ENCODE measurements around the gene UBAP2L.

UBAP2L gene

GRCh38 chr1:154207262-154207661, 13.5 kb upstream of the UBAP2L start:
- no peak for DNase-seq (ENCODE audit: low spot score)
- TF ChIP-seq, protein P1, sequence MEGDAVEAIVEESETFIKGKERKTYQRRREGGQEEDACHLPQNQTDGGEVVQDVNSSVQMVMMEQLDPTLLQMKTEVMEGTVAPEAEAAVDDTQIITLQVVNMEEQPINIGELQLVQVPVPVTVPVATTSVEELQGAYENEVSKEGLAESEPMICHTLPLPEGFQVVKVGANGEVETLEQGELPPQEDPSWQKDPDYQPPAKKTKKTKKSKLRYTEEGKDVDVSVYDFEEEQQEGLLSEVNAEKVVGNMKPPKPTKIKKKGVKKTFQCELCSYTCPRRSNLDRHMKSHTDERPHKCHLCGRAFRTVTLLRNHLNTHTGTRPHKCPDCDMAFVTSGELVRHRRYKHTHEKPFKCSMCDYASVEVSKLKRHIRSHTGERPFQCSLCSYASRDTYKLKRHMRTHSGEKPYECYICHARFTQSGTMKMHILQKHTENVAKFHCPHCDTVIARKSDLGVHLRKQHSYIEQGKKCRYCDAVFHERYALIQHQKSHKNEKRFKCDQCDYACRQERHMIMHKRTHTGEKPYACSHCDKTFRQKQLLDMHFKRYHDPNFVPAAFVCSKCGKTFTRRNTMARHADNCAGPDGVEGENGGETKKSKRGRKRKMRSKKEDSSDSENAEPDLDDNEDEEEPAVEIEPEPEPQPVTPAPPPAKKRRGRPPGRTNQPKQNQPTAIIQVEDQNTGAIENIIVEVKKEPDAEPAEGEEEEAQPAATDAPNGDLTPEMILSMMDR (IDR thresholded peaks at IDR 0.05; ENCODE audit: extremely low read depth, missing control alignments) = no peak

GRCh38 chr1:154208677-154209388, 11.9 kb upstream of the UBAP2L start:
- no peak for DNase-seq (ENCODE audit: low spot score)

DNA sequence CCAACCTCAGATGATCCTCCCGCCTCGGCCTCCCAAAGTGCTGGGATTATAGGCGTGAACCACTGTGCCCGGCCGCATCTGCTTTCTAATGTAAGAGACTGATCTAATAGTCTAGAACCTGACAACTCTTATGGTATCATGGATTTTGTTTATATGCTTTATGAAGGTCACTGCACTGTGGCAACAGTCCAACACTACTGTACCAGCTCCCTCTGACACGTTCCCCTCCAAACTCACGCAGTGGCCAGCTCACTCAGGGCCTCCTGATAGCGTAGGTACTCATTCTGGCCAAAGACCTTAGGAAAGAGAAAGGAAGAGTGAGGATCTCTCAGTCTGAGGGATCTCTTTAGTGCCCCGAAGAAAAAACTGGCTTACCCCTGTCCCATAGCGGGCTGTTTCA, 8.7 kb upstream of the UBAP2L start:
- TF ChIP-seq, protein P1 (IDR thresholded peaks at IDR 0.05; ENCODE audit: extremely low read depth, missing control alignments) = no peak

More at GRCh38 chr1:154208677-154209388, 11.9 kb upstream of the UBAP2L start:
- TF ChIP-seq, protein P1 (IDR thresholded peaks at IDR 0.05; ENCODE audit: extremely low read depth, missing control alignments) = no peak

GRCh38 chr1:154213274-154213673, 7.5 kb upstream of the UBAP2L start:
- no peak for DNase-seq (ENCODE audit: low spot score)
- TF ChIP-seq, protein P1 (IDR thresholded peaks at IDR 0.05; ENCODE audit: extremely low read depth, missing control alignments) = no peak

More for the DNA sequence above, 8.7 kb upstream of the UBAP2L start:
- no peak for DNase-seq (ENCODE audit: low spot score)

- no peak for DNase-seq (ENCODE audit: low spot score)
- TF ChIP-seq, protein P1 (IDR thresholded peaks at IDR 0.05; ENCODE audit: extremely low read depth, missing control alignments) = no peak
Measured at GRCh38 chr1:154218545-154218944, 2.2 kb upstream of the UBAP2L start.

DNA sequence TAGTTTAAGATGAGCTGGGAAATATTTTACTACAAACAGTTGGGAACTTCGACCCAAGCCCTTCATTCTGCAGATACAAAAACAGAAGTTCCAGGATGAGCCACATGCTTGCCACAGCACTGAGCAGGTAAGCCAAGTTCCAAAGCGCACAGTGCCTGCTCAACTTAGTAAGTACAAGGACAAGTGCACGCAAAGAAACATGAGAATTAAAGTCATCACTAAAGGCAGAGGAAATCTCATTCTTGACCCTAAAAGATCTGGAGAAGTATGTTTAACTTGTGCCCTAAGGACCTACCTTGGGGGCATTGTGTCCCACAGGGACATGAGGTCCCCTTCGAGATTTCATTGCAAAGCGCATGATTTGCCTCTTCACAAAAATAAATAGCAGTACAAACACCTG, 1.2 kb upstream of the UBAP2L start:
- TF ChIP-seq, protein P1 (IDR thresholded peaks at IDR 0.05; ENCODE audit: extremely low read depth, missing control alignments) = no peak

DNA sequence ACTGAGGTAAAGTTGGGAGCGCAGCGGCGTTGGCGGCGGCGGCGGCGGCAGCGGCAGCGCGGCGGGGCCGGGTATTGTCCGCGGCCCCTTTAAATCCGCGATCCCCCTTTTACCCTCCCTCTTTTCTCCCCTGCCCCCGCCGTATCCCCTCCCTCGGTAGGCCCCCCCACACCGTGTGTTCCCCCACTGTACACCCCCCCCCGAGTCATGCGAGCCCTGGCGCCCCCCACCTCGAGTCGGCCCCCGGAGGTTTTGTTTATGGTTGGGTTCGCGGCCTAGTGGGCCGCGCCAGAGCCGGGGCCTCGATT, 169 bp downstream of the UBAP2L start:
- TF ChIP-seq, protein P1 (IDR thresholded peaks at IDR 0.05; ENCODE audit: extremely low read depth, missing control alignments) = no peak
- DNase-seq (ENCODE audit: low spot score) = no peak

More for the DNA sequence above, 1.2 kb upstream of the UBAP2L start:
- DNase-seq (ENCODE audit: low spot score) = no peak
